K562 (cell line): Measurements from ENCODE around the gene KIF6. TPM values are rescaled to one million over a fixed set of nuclear protein-coding genes. Genes with fewer than 3 reads are reported as not detected.

ENCODE experiments used
- ATAC-seq: fragments of 200-7000 bp; cut with Tn5 transposase; 3 replicates; pipeline ENCODE4 v1.9.1; 2020; ENCODE audit warnings: moderate library complexity
- BruUV-seq: library from RNA; stranded (reverse); fragments of 400-500 nt; replicated peaks from 2 replicates; lab custom pipeline; 2021; lab: Mats Ljungman, UMichigan
- CTCF ChIA-PET: fragments of 300-600 bp; formaldehyde crosslinking; extraction: SDS; loops from one replicate; lab custom pipeline; 2021; ENCODE audit warnings: low intra/inter-chr PET ratio; lab: Yijun Ruan, JAX
- POLR2A ChIA-PET: fragments of 300-600, 350-650 bp; sonication (Branson Sonifier 250); formaldehyde crosslinking; extraction: SDS; loops from one replicate; lab custom pipeline; 2021; ENCODE audit warnings: antibody characterized with exemption, inconsistent platforms; lab: Yijun Ruan, JAX
- DNase-seq, 4 experiments: peaks; one replicate each; pipeline versions ENCODE4 v3.0.0 to v3.0.0-alpha.2; 2011 to 2018; ENCODE audit warnings: low spot score in 3 of 4, mixed read lengths in 3 of 4; ENCODE audit errors: extremely low read depth in 1 of 4
- FAIRE-seq: peaks from 2 replicates; lab custom pipeline; 2011; peaks lifted over from hg19 to GRCh38; lab: Jason Lieb, UNC
- H2AFZ ChIP-seq: 2 replicates; pipeline ENCODE4 v1.6.0; 2011; ENCODE audit warnings: low read depth, low read length, control low read depth, inconsistent platforms
- H3K27ac ChIP-seq: fragments of 200-600 bp; 3 replicates; pipeline ENCODE4 v1.8.0; 2011; ENCODE audit warnings: low read depth, mild to moderate bottlenecking, control low read depth, inconsistent platforms, low read length, moderate library complexity, mixed read lengths; ENCODE audit errors: extremely low read depth
- H3K27me3 ChIP-seq, 2 experiments: fragments of 300-600 bp in 1 of 2; 2 replicates in 1 of 2; 3 replicates in 1 of 2; pipeline versions ENCODE4 v1.6.0 to v1.8.0; 2011; ENCODE audit warnings: inconsistent platforms in 2 of 2, low read length in 2 of 2, mild to moderate bottlenecking in 1 of 2, mixed read lengths in 1 of 2, moderate library complexity in 1 of 2; ENCODE audit not compliant: control insufficient read depth in 2 of 2, insufficient read depth in 2 of 2
- H3K36me3 ChIP-seq: fragments of 300-600 bp; 3 replicates; pipeline ENCODE4 v1.8.0; 2011; ENCODE audit warnings: mild to moderate bottlenecking, low read length, inconsistent platforms; ENCODE audit not compliant: control insufficient read depth, insufficient read depth
- H3K4me1 ChIP-seq, 2 experiments: fragments of 200-600 bp in 1 of 2; replicated peaks in 1 of 2; 2 replicates in 1 of 2; 3 replicates in 1 of 2; pipeline versions ENCODE4 v1.5.1 to v1.8.0; 2011; ENCODE audit warnings: inconsistent platforms in 2 of 2, low read length in 2 of 2, mild to moderate bottlenecking in 1 of 2, mixed read lengths in 1 of 2, moderate library complexity in 1 of 2; ENCODE audit not compliant: control insufficient read depth in 2 of 2, insufficient read depth in 2 of 2
- H3K4me2 ChIP-seq: 2 replicates; pipeline ENCODE4 v1.6.1; 2011; ENCODE audit warnings: low read length, control low read depth, inconsistent platforms, mixed read lengths; ENCODE audit not compliant: insufficient read depth
- H3K4me3 ChIP-seq: fragments of 200-600 bp; sonication (generic), shearing (Covaris generic); 2 replicates; pipeline ENCODE4 v1.5.1; 2016; ENCODE audit warnings: control low read depth, inconsistent platforms
- H3K79me2 ChIP-seq: fragments of 200-600 bp; 3 replicates; pipeline ENCODE4 v1.8.0; 2011; ENCODE audit warnings: low read length, inconsistent platforms; ENCODE audit not compliant: control insufficient read depth, insufficient read depth
- H3K9ac ChIP-seq, 2 experiments: 2 replicates each; pipeline versions ENCODE4 v1.6.0 to v1.6.1; 2011; ENCODE audit warnings: low read depth in 2 of 2, low read length in 2 of 2, control low read depth in 1 of 2, inconsistent platforms in 1 of 2, mild to moderate bottlenecking in 1 of 2, mixed read lengths in 1 of 2; ENCODE audit not compliant: insufficient read depth in 1 of 2
- H3K9me1 ChIP-seq: one replicate; pipeline ENCODE4 v1.6.0; 2011; ENCODE audit warnings: inconsistent platforms, mild to moderate bottlenecking, low read length, moderate library complexity; ENCODE audit not compliant: control insufficient read depth, insufficient read depth
- H3K9me3 ChIP-seq: replicated peaks from 2 replicates; pipeline ENCODE4 v1.5.1; 2011; ENCODE audit warnings: low read depth, low read length, inconsistent platforms; ENCODE audit not compliant: control insufficient read depth, insufficient read depth
- H4K20me1 ChIP-seq: replicated peaks from 2 replicates; pipeline ENCODE4 v1.6.1; 2011; ENCODE audit warnings: low read length, inconsistent platforms, mixed read lengths; ENCODE audit not compliant: control insufficient read depth, insufficient read depth
- MIER1 ChIP-seq: fragments of 450-650 bp; IDR thresholded peaks from 2 replicates; pipeline ENCODE4 v1.6.1; 2016; ENCODE audit warnings: antibody characterized with exemption, mild to moderate bottlenecking, low read depth
- TRIM28 ChIP-seq: fragments of 450-650 bp; IDR thresholded peaks from 2 replicates; pipeline ENCODE4 v1.6.1; 2017
- XRCC4 ChIP-seq: IDR thresholded peaks from one replicate; pipeline ENCODE4 v1.6.1; 2011; ENCODE audit not compliant: insufficient read depth, insufficient read length; ENCODE audit errors: extremely low read depth
- WGBS: fragments of 100-300 bp; shearing (Covaris generic); methylation state at CpG from one replicate; pipeline ENCODE4 v1.1.6; 2016; ENCODE audit warnings: low coverage, mixed read lengths; ENCODE audit not compliant: insufficient coverage; ENCODE audit errors: missing lambda C conversion rate; 5-methylcytosine and 5-hydroxymethylcytosine counted together
- in situ Hi-C: fragments of 300-500 bp; cut with MboI; formaldehyde crosslinking; loops from 4 replicates; pipeline ENCODE4 v1.15.0; 2018; ENCODE audit warnings: inconsistent platforms, mixed read lengths
- intact Hi-C: fragments of 100-400 bp; cut with micrococcal nuclease; formaldehyde crosslinking; loops from 2 replicates; pipeline ENCODE4 v1.14.2; 2022
- polyA plus RNA-seq, 8 experiments: library from polyadenylated mRNA; depleted of rRNA in 4 of 8; stranded (reverse) in 5 of 8; unstranded in 3 of 8; fragments of >200 nt; fragmentation: Nextera tagmentation in 2 of 8; fragmentation: Illumina TruSeq in 1 of 8; extraction: Ambion mirVana in 2 of 8; extraction: Trizol in 1 of 8; gene quantifications; 2 replicates each; pipeline versions ENCODE4 v1.2.1 to v1.2.3, GENCODE V29; 2011 to 2014; ENCODE audit warnings: inconsistent platforms in 1 of 8, missing spikeins in 1 of 8
- total RNA-seq, 7 experiments: library from RNA; depleted of rRNA in 6 of 7; stranded (reverse); fragments of >200 nt in 6 of 7; fragmentation: Illumina TruSeq in 2 of 7; extraction: Trizol in 2 of 7; gene quantifications; 2 replicates each; pipeline versions ENCODE4 v1.2.1 to v1.2.3, GENCODE V29; 2011 to 2021; ENCODE audit warnings: low replicate concordance in 1 of 7
- TF ChIP-seq, protein P1 (sequence below): sonication (generic); formaldehyde crosslinking; IDR thresholded peaks from 2 replicates; pipeline ENCODE4 v1.8.1; 2023; ENCODE audit warnings: missing genetic modification reagents, mild to moderate bottlenecking, borderline replicate concordance
- TF ChIP-seq, protein P2 (sequence below): fragments of 250-450 bp; sonication (Bioruptor Pico); IDR thresholded peaks from 2 replicates; pipeline ENCODE4 v1.5.0; 2022; ENCODE audit warnings: mild to moderate bottlenecking
- TF ChIP-seq, protein P3 (sequence below): sonication (generic); formaldehyde crosslinking; IDR thresholded peaks from 2 replicates; pipeline ENCODE4 v1.8.0; 2023; ENCODE audit warnings: missing genetic modification reagents, mild to moderate bottlenecking, borderline replicate concordance

The KIF6 gene
- total and polyA plus RNA-seq, 9 of the 15 experiments (the other 6 are each of a cell fraction or from before 2014, with no cell fraction given) = not detected

DNA sequence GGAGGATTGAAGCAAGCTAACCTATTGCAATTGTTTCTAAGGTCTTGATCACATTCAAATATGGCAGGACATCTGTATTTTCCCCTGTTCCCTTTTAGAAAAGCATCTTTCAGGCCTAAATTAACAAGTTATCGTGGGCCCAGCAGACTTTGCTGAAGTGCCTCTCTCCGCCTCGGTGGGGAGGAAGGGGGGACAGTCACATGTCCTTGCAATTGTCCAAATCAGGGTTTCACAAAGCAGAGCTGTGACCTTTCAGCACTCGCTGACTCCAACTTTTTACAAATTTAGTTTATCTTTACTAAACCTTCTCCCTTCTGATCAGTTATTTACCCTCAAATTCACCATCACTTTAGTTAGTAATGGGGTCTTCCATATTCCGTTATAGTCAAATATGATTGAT is 328.4 kb downstream of the KIF6 start:
- Histone ChIP-seq H4K20me1 (no peaks in the 10 kb centered on the region), H3K9ac (no peak overlapping the region), H2AFZ (no peak overlapping the region), H3K27ac (no peak overlapping the region), H3K4me2 (no peak overlapping the region), H3K79me2 (no peaks in the 10 kb centered on the region), H3K9me1 (no peaks in the 10 kb centered on the region), H3K9me3 (no peaks in the 10 kb centered on the region), H3K4me1 (no peaks in the 10 kb centered on the region), H3K36me3 (no peaks in the 10 kb centered on the region), H3K4me3 (no peak overlapping the region), H3K27me3 (peaks cover 0 to 14% of the 10 kb centered on the region in 2 experiments; a peak in 4 of 5 replicates)
- under 1% methylated on average over 5 of the region's 5 CpGs for WGBS
- ATAC-seq = no peak
- TF ChIP-seq XRCC4 = no peak
- TF ChIP-seq, protein P1, sequence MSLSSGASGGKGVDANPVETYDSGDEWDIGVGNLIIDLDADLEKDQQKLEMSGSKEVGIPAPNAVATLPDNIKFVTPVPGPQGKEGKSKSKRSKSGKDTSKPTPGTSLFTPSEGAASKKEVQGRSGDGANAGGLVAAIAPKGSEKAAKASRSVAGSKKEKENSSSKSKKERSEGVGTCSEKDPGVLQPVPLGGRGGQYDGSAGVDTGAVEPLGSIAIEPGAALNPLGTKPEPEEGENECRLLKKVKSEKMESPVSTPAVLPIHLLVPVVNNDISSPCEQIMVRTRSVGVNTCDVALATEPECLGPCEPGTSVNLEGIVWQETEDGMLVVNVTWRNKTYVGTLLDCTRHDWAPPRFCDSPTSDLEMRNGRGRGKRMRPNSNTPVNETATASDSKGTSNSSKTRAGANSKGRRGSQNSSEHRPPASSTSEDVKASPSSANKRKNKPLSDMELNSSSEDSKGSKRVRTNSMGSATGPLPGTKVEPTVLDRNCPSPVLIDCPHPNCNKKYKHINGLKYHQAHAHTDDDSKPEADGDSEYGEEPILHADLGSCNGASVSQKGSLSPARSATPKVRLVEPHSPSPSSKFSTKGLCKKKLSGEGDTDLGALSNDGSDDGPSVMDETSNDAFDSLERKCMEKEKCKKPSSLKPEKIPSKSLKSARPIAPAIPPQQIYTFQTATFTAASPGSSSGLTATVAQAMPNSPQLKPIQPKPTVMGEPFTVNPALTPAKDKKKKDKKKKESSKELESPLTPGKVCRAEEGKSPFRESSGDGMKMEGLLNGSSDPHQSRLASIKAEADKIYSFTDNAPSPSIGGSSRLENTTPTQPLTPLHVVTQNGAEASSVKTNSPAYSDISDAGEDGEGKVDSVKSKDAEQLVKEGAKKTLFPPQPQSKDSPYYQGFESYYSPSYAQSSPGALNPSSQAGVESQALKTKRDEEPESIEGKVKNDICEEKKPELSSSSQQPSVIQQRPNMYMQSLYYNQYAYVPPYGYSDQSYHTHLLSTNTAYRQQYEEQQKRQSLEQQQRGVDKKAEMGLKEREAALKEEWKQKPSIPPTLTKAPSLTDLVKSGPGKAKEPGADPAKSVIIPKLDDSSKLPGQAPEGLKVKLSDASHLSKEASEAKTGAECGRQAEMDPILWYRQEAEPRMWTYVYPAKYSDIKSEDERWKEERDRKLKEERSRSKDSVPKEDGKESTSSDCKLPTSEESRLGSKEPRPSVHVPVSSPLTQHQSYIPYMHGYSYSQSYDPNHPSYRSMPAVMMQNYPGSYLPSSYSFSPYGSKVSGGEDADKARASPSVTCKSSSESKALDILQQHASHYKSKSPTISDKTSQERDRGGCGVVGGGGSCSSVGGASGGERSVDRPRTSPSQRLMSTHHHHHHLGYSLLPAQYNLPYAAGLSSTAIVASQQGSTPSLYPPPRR = no peak
- no peak for TF ChIP-seq MIER1
- TF ChIP-seq, protein P2, sequence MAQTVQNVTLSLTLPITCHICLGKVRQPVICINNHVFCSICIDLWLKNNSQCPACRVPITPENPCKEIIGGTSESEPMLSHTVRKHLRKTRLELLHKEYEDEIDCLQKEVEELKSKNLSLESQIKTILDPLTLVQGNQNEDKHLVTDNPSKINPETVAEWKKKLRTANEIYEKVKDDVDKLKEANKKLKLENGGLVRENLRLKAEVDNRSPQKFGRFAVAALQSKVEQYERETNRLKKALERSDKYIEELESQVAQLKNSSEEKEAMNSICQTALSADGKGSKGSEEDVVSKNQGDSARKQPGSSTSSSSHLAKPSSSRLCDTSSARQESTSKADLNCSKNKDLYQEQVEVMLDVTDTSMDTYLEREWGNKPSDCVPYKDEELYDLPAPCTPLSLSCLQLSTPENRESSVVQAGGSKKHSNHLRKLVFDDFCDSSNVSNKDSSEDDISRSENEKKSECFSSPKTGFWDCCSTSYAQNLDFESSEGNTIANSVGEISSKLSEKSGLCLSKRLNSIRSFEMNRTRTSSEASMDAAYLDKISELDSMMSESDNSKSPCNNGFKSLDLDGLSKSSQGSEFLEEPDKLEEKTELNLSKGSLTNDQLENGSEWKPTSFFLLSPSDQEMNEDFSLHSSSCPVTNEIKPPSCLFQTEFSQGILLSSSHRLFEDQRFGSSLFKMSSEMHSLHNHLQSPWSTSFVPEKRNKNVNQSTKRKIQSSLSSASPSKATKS = no peak
- TF ChIP-seq, protein P3, sequence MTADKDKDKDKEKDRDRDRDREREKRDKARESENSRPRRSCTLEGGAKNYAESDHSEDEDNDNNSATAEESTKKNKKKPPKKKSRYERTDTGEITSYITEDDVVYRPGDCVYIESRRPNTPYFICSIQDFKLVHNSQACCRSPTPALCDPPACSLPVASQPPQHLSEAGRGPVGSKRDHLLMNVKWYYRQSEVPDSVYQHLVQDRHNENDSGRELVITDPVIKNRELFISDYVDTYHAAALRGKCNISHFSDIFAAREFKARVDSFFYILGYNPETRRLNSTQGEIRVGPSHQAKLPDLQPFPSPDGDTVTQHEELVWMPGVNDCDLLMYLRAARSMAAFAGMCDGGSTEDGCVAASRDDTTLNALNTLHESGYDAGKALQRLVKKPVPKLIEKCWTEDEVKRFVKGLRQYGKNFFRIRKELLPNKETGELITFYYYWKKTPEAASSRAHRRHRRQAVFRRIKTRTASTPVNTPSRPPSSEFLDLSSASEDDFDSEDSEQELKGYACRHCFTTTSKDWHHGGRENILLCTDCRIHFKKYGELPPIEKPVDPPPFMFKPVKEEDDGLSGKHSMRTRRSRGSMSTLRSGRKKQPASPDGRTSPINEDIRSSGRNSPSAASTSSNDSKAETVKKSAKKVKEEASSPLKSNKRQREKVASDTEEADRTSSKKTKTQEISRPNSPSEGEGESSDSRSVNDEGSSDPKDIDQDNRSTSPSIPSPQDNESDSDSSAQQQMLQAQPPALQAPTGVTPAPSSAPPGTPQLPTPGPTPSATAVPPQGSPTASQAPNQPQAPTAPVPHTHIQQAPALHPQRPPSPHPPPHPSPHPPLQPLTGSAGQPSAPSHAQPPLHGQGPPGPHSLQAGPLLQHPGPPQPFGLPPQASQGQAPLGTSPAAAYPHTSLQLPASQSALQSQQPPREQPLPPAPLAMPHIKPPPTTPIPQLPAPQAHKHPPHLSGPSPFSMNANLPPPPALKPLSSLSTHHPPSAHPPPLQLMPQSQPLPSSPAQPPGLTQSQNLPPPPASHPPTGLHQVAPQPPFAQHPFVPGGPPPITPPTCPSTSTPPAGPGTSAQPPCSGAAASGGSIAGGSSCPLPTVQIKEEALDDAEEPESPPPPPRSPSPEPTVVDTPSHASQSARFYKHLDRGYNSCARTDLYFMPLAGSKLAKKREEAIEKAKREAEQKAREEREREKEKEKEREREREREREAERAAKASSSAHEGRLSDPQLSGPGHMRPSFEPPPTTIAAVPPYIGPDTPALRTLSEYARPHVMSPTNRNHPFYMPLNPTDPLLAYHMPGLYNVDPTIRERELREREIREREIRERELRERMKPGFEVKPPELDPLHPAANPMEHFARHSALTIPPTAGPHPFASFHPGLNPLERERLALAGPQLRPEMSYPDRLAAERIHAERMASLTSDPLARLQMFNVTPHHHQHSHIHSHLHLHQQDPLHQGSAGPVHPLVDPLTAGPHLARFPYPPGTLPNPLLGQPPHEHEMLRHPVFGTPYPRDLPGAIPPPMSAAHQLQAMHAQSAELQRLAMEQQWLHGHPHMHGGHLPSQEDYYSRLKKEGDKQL = no peak
- no peak for TF ChIP-seq TRIM28
- no peak for DNase-seq
- CTCF ChIA-PET = no interaction called here
- POLR2A ChIA-PET = interaction anchor here (0.6 to 1.2 kb wide), 3 partner anchors 13 to 756 kb away, joined by 3 read pairs; no protein-coding TSS in a partner anchor
- no peak for FAIRE-seq
- intact Hi-C loops (no loop called here), in situ Hi-C loops (no loop called here)
- BruUV-seq = no TSS peak
